T-helper 2 cell treated with Interferon-gamma antibody and Interleukin-4, amounts not matched to agents 5 μg/mL and 100 μg/mL, for 36 hours (primary cell): Measurements from ENCODE around the gene OAF.
A peak's percentile ranks its signal among the peaks of the same experiment; 100 is the strongest.

ENCODE experiments used
- DNase-seq: peaks from one replicate; pipeline ENCODE4 v3.0.0; 2021; ENCODE audit warnings: low spot score
- H3K27ac Mint-ChIP-seq: one replicate; pipeline ENCODE4 v1.8.0; 2021; ENCODE audit warnings: mild to moderate bottlenecking, mixed read lengths
- H3K27me3 Mint-ChIP-seq: one replicate; pipeline ENCODE4 v1.8.0; 2021; ENCODE audit warnings: low read depth, mixed read lengths
- H3K36me3 Mint-ChIP-seq: one replicate; pipeline ENCODE4 v1.8.0; 2021; ENCODE audit warnings: low read depth, mixed read lengths
- H3K4me1 Mint-ChIP-seq: one replicate; pipeline ENCODE4 v1.8.0; 2021; ENCODE audit warnings: low read depth, mixed read lengths
- H3K4me3 Mint-ChIP-seq: one replicate; pipeline ENCODE4 v1.8.0; 2022; ENCODE audit warnings: mild to moderate bottlenecking, moderate library complexity, mixed read lengths
- H3K9me3 Mint-ChIP-seq: one replicate; pipeline ENCODE4 v1.8.0; 2021; ENCODE audit warnings: mixed read lengths

The OAF gene

GRCh38 chr11:120201653-120202052, 9.2 kb upstream of the OAF start:
- Mint-ChIP-seq H3K27ac (no peak overlapping the region), H3K27me3 (peaks cover 11% of the 10 kb centered on the region), H3K9me3 (no peaks in the 10 kb centered on the region), H3K4me1 (no peaks in the 10 kb centered on the region), H3K36me3 (no peaks in the 10 kb centered on the region), H3K4me3 (no peak overlapping the region)
- DNase-seq = no peak

DNA sequence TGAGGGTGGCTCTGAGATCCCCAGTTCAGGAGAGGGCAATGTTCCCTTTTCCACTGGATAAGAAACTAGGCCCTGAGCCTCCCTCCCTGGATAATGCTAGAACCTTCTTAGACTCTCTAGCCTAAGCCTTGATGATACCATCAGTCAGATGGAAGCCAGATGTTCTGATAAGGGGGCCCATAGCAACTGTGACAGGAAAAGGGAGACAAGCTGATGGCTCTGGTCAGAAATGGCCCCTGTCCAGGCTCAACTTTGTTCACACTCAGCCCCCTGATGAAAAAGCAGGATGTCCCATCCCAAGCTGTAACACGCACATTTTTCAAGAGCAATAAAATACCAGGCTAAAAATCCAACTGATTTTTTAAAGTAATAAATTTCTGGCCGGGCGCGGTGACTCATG, 7.2 kb upstream of the OAF start:
- peaks cover 29% of the 10 kb centered on the region for H3K27me3 Mint-ChIP-seq
- H3K4me1 Mint-ChIP-seq = no peaks in the 10 kb centered on the region
- no peaks in the 10 kb centered on the region for H3K9me3 Mint-ChIP-seq
- no peaks in the 10 kb centered on the region for H3K36me3 Mint-ChIP-seq
- no peak for DNase-seq
- no peak overlapping the region for H3K4me3 Mint-ChIP-seq
- H3K27ac Mint-ChIP-seq = no peak overlapping the region

DNA sequence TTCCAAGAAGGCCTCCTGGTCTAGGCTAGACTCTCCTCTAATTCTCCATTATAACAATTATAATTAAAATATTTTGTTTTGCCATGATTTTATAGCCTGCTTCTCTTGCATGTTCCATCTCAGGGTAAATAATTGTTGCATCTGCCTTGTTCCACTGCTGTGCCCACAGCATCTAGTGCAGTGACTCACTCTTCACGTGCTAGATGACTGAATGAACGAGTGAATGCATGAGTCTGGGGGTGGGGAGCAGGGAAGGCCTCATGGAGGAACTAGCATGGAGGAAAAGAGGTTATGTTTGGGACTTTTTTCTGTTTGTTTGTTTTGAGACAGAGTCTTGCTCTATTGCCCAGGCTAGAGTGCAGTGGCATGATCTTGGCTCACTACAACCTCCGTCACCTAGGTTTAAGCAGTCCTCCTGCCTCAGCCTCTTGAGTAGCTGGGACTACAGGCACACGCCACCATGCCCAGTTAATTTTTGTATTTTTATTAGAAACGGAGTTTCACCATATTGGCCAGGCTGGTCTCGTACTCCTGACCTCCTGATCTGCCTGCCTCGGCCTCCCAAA, 5.2 kb upstream of the OAF start:
- Mint-ChIP-seq H3K36me3 (no peaks in the 10 kb centered on the region), H3K27ac (no peak overlapping the region), H3K9me3 (no peaks in the 10 kb centered on the region), H3K4me3 (no peak overlapping the region), H3K27me3 (peaks cover 45% of the 10 kb centered on the region), H3K4me1 (peaks cover 7% of the 10 kb centered on the region)
- DNase-seq = no peak

- Mint-ChIP-seq H3K4me3 (no peak overlapping the region), H3K36me3 (no peaks in the 10 kb centered on the region), H3K27ac (no peak overlapping the region), H3K9me3 (no peaks in the 10 kb centered on the region), H3K27me3 (peaks cover 56% of the 10 kb centered on the region), H3K4me1 (peaks cover 12% of the 10 kb centered on the region)
- no peak for DNase-seq
These were observed 3.3 kb upstream of the OAF start for GRCh38 chr11:120207512-120207911.

DNA sequence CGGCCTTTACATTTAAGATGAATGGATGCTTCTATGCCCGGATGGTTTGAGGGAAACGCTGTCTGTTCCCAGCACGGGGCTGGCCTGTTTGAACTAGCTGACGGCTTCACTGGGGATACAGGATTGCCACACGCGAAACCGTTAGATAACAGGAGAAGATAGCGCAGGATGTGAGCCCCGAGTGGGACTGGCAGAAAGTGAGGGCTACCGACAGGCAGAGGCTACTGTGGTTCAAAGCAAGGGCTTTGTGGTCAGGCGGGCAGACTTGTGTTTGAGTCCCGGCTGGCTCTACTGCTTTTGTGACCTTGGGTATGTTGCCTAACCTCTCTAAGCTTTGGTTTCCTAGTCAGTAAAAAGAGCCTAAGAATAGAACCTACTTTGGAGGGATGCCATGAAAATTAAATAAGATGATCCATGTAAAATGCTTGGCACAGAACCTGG, 2.8 kb upstream of the OAF start:
- Mint-ChIP-seq H3K4me3 (no peak overlapping the region), H3K27ac (no peak overlapping the region), H3K36me3 (no peaks in the 10 kb centered on the region), H3K9me3 (no peaks in the 10 kb centered on the region), H3K4me1 (peaks cover 12% of the 10 kb centered on the region), H3K27me3 (peaks cover 58% of the 10 kb centered on the region)
- DNase-seq = no peak

DNA sequence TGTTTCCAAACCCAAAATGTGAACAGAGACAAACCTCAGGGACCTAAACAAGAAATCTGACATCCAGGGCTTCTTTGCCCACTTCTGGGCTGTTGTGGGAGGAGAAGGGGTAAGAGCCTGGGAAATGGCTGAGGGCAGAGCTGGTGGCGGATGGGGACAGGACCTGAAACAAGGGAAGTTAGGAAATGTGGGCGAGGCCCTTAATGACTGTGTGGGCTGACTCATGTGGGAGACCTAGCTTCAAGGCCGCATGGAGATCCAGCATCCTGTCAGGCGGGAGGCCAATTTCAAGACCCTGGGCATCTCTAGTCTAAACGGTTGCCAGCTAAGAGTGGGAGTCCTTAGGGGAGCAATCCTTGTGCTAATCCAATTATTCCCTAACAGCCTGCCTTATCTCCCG, 2.1 kb upstream of the OAF start:
- Mint-ChIP-seq H3K4me3 (no peak overlapping the region), H3K27me3 (peaks cover 60% of the 10 kb centered on the region)
- no peak for DNase-seq

GRCh38 chr11:120209746-120210625, 846 bp upstream of the OAF start:
- Mint-ChIP-seq H3K9me3 (no peaks in the 10 kb centered on the region), H3K36me3 (no peaks in the 10 kb centered on the region), H3K27me3 (peaks cover 67% of the 10 kb centered on the region), H3K4me3 (peak overlapping the region; percentile 83), H3K4me1 (peaks cover 12% of the 10 kb centered on the region), H3K27ac (peak overlapping the region; percentile 31)
- DNase-seq = no peak

More for the DNA sequence above, 2.1 kb upstream of the OAF start:
- no peaks in the 10 kb centered on the region for H3K9me3 Mint-ChIP-seq
- no peak overlapping the region for H3K27ac Mint-ChIP-seq
- no peaks in the 10 kb centered on the region for H3K36me3 Mint-ChIP-seq
- H3K4me1 Mint-ChIP-seq = peaks cover 12% of the 10 kb centered on the region

DNA sequence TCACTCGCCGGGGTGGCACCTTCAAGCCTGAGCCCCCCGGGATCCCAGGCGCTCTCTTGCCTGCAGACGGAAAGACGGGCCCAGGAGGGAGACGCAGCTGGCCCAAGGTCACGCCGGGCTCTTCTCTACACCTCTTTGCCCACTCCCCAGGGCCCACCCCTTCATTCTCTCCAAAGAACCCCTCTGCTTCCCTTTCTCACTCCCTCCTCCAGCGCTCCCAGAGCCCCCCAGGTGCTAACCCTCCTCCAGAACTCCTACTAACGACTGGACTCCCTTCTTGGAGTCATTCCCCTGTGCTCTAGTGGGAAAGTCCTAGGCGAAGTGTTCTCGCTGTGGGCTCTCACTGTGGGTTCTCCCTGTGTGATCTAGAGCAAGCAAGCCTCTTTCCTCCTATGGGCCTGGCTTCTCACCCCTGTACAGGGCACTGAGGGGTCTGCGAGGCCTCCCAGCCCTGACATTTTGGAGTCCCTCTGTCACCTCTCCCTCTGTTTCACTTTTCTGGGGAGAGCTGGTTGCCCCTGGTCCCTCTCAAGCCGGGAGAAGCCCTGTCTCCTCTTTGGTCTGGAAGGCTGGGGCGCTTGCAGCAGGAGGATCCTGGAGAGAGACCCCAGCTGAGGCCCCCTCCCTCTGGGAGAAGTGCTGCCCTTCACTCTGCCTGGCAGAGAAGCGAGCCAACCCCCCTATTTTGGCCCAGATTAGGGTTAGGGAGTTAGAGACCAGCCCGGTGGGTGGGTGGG, 858 bp downstream of the OAF start:
- Mint-ChIP-seq H3K9me3 (no peaks in the 10 kb centered on the region), H3K36me3 (no peaks in the 10 kb centered on the region), H3K4me1 (peaks cover 12% of the 10 kb centered on the region), H3K4me3 (peak overlapping the region; percentile 94), H3K27ac (peak overlapping the region; percentile 78), H3K27me3 (peaks cover 60% of the 10 kb centered on the region)
- DNase-seq = no peak

DNA sequence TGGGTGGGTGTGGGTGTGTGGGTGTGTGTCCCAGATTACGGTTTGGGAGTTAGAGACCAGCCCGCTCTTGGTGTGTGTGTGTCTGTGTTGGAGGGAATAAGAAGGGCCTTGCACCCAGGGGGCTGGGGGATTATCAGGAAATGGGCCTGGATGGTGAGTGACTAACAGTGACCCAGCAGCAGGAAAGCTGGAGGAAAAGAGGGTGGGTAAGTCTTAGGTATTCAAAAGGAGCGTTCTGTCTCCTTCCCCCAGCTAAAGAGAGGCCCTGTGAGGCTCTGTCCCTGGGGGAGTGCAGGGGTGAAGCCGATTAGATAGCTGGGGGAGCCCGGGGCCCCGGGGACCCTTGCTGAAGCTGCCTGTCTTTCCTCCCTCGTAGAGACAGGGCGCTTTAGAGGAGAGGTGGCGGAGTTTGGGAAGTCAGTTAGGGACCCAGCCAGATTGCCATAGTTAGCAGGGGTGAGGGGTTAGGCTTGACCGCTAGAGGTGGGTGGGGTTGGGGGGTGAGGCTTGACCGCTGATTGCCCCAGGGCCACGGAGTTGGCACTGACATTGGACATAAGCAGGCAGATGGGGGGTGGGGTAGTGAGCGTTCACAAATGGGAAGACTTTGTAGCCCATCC, 1.5 kb downstream of the OAF start:
- Mint-ChIP-seq H3K4me1 (peaks cover 12% of the 10 kb centered on the region), H3K4me3 (peak overlapping the region; percentile 22), H3K27me3 (peaks cover 56% of the 10 kb centered on the region), H3K9me3 (no peaks in the 10 kb centered on the region), H3K27ac (no peak overlapping the region), H3K36me3 (no peaks in the 10 kb centered on the region)
- no peak for DNase-seq

- no peak for DNase-seq
- Mint-ChIP-seq H3K4me3 (no peak overlapping the region), H3K9me3 (no peaks in the 10 kb centered on the region), H3K27me3 (peaks cover 50% of the 10 kb centered on the region), H3K36me3 (no peaks in the 10 kb centered on the region), H3K27ac (no peak overlapping the region), H3K4me1 (peaks cover 12% of the 10 kb centered on the region)
These were observed 2.1 kb downstream of the OAF start for GRCh38 chr11:120212926-120213325.

GRCh38 chr11:120214581-120214980, 3.7 kb downstream of the OAF start:
- Mint-ChIP-seq H3K27me3 (peaks cover 36% of the 10 kb centered on the region), H3K9me3 (no peaks in the 10 kb centered on the region), H3K4me3 (no peak overlapping the region), H3K36me3 (no peaks in the 10 kb centered on the region), H3K4me1 (peaks cover 11% of the 10 kb centered on the region), H3K27ac (no peak overlapping the region)
- DNase-seq = no peak

DNA sequence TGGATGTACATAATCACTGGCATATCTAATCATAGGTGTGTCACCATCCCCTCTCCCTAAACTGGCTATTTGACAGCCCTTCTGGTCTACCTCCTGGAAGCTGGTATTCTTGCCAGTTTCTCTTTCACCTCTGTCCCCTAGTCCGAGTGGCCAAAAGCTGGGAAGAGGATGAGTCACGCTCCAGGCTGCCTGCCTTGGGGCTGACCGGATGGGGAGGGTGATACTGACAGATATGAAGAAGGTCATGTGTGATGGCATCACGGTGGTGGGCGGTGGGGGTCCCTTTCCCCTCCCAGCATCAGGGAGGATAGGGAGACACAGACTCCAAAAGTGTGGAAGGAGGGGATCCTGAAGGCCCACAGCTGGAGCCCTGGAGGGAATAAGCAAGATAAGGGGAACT, 4.8 kb downstream of the OAF start:
- DNase-seq = no peak
- Mint-ChIP-seq H3K27ac (no peak overlapping the region), H3K36me3 (no peaks in the 10 kb centered on the region), H3K4me3 (no peak overlapping the region), H3K27me3 (peaks cover 27% of the 10 kb centered on the region), H3K9me3 (no peaks in the 10 kb centered on the region), H3K4me1 (peaks cover 5% of the 10 kb centered on the region)

- no peak for DNase-seq
- H3K27ac Mint-ChIP-seq = peak overlapping the region; percentile 27
- H3K9me3 Mint-ChIP-seq = no peaks in the 10 kb centered on the region
- peaks cover 6% of the 10 kb centered on the region for H3K4me1 Mint-ChIP-seq
- no peak overlapping the region for H3K4me3 Mint-ChIP-seq
- peaks cover 24% of the 10 kb centered on the region for H3K27me3 Mint-ChIP-seq
- no peaks in the 10 kb centered on the region for H3K36me3 Mint-ChIP-seq
These were observed 5.7 kb downstream of the OAF start for GRCh38 chr11:120216426-120217102.
